Measurements from ENCODE around the gene RNF31. TPM values are rescaled to one million over a fixed set of nuclear protein-coding genes. Genes with fewer than 3 reads are reported as not detected.

RNF31 gene
- total RNA-seq, 5 donors from 2014 or later (not counting 1 experiment from before 2014, with no cell fraction given) = 67.7 to 131 (median 100) TPM

DNA sequence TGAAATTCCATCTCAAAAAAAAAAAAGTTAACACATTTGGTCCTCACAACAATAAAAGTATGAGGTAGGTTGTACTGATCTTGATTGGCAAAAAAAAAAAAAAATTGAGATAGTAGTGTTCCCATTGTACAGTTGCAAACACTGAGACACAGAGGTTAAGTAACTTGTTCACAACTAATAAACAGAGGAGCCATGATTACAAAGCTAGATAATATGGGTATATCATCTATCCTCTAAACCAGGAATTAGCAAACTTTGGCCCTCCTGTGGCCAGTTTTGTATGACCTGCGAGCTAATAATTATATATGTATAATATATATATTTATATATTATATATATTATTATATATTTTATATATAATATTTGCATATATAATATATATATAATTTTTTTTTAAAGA lies 13.6 kb upstream of the RNF31 start:
- H3K4me3 Mint-ChIP-seq = no peak overlapping the region
- no peaks in the 10 kb centered on the region for H3K27me3 Mint-ChIP-seq
- DNase-seq (no peak), ATAC-seq (replicated peaks in 1 of 4) (no peak)
- no CpG with 5 or more reads among the region's 1 CpG for WGBS (ENCODE audit: insufficient coverage)
- no peak overlapping the region for H3K27ac ChIP-seq (ENCODE audit: low read length)
- H3K36me3 ChIP-seq (ENCODE audit: control insufficient read depth in 2 of 2, extremely low read depth in 1 of 2, insufficient read depth in 1 of 2, low read length in 1 of 2) = peaks cover 6 to 17% of the 10 kb centered on the region in 2 donors
- CTCF ChIA-PET = interaction anchor here (0.7 to 1.5 kb wide), 4 partner anchors 13 to 92 kb away, joined by 3 to 9 read pairs (median 4); partner anchors contain the start of genes IRF9 (in 1 of the 2) and RNF31 (in 1 of the 2)
- H3K4me3 ChIP-seq (ENCODE audit: control insufficient read depth in 1 of 2, extremely low read depth in 1 of 2, low read length in 1 of 2) = no peak overlapping the region
- H3K4me1 ChIP-seq (ENCODE audit: control insufficient read depth in 1 of 2, extremely low read depth in 1 of 2, insufficient read depth in 2 of 2, low read length in 2 of 2) = peaks cover 17 to 48% of the 10 kb centered on the region in 2 experiments
- H3K4me1 Mint-ChIP-seq = peaks cover 44 to 53% (median 48%) of the 10 kb centered on the region in 3 donors
- POLR2A ChIA-PET = interaction anchor here (0.6 to 0.8 kb wide), 4 partner anchors 11 to 296 kb away, joined by 4 to 6 read pairs (median 5); partner anchors contain the start of genes DCAF11 (in 1 of the 2), KHNYN (in 1 of the 2) and NRL (in 1 of the 2)
- peaks cover 9% of the 10 kb centered on the region for H3K36me3 Mint-ChIP-seq
- no peaks in the 10 kb centered on the region for H3K9me3 ChIP-seq
- no peaks in the 10 kb centered on the region for H3K9me3 Mint-ChIP-seq
- peak overlapping the region in 1 of 2 donors; percentile 94 for H3K27ac Mint-ChIP-seq
- H3K27me3 ChIP-seq (replicated peaks in 1 of 2; ENCODE audit: control insufficient read depth in 2 of 2, extremely low read depth in 1 of 2, insufficient read depth in 2 of 2, low read length in 1 of 2) = no peaks in the 10 kb centered on the region

DNA sequence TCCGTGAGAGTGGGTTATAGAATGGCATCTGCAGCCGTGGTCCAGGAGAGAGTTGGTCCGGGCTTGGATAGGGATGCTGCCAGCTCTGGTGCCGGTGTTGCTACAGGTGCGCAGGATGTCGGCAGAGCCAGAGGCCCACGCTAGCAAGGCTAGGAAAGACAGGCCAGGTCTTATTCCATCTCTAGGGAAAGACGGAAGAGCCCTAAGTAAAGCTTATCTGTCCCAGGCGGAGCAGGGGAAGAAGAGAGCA lies 11.8 kb upstream of the RNF31 start:
- DNase-seq = peak in 1 of 35 experiments; percentile 10
- peak in 2 of 4 experiments; percentile 0 to 1 for ATAC-seq (replicated peaks in 1 of 4)
- H3K4me3 ChIP-seq (ENCODE audit: control insufficient read depth in 1 of 2, extremely low read depth in 1 of 2, low read length in 1 of 2) = peak overlapping the region; percentile 49 to 53
- no peaks in the 10 kb centered on the region for H3K27me3 ChIP-seq (replicated peaks in 1 of 2; ENCODE audit: control insufficient read depth in 2 of 2, extremely low read depth in 1 of 2, insufficient read depth in 2 of 2, low read length in 1 of 2)
- ChIA-PET CTCF (interaction anchor here in 1 of 2 donors (0.6 to 3.1 kb wide), 7 partner anchors 12 to 119 kb away, joined by 3 to 18 read pairs (median 6); partner anchors contain the start of genes DCAF11, IRF9, NRL and PSME2), POLR2A (interaction anchor here (0.6 to 1.9 kb wide), 6 partner anchors 12 to 106 kb away, joined by 3 to 7 read pairs (median 4); partner anchors contain the start of genes DCAF11 (in 1 of the 2), IRF9 (in 1 of the 2), NRL (in 1 of the 2) and RNF31 (in 1 of the 2))
- H3K36me3 Mint-ChIP-seq = peaks cover 17% of the 10 kb centered on the region
- H3K27ac ChIP-seq (ENCODE audit: low read length) = peak overlapping the region; percentile 46
- peak overlapping the region; percentile 91 to 95 for H3K27ac Mint-ChIP-seq
- WGBS (ENCODE audit: insufficient coverage) = 24% methylated on average over 9 of the region's 9 CpGs
- peaks cover 62 to 67% (median 64%) of the 10 kb centered on the region in 3 donors for H3K4me1 Mint-ChIP-seq
- no peaks in the 10 kb centered on the region for H3K27me3 Mint-ChIP-seq
- H3K4me1 ChIP-seq (ENCODE audit: control insufficient read depth in 1 of 2, extremely low read depth in 1 of 2, insufficient read depth in 2 of 2, low read length in 2 of 2) = peaks cover 22 to 63% of the 10 kb centered on the region in 2 experiments
- H3K36me3 ChIP-seq (ENCODE audit: control insufficient read depth in 2 of 2, extremely low read depth in 1 of 2, insufficient read depth in 1 of 2, low read length in 1 of 2) = peaks cover 13 to 24% of the 10 kb centered on the region in 2 donors
- peak overlapping the region; percentile 89 to 97 (median 91) for H3K4me3 Mint-ChIP-seq
- no peaks in the 10 kb centered on the region for H3K9me3 Mint-ChIP-seq
- H3K9me3 ChIP-seq = no peaks in the 10 kb centered on the region

DNA sequence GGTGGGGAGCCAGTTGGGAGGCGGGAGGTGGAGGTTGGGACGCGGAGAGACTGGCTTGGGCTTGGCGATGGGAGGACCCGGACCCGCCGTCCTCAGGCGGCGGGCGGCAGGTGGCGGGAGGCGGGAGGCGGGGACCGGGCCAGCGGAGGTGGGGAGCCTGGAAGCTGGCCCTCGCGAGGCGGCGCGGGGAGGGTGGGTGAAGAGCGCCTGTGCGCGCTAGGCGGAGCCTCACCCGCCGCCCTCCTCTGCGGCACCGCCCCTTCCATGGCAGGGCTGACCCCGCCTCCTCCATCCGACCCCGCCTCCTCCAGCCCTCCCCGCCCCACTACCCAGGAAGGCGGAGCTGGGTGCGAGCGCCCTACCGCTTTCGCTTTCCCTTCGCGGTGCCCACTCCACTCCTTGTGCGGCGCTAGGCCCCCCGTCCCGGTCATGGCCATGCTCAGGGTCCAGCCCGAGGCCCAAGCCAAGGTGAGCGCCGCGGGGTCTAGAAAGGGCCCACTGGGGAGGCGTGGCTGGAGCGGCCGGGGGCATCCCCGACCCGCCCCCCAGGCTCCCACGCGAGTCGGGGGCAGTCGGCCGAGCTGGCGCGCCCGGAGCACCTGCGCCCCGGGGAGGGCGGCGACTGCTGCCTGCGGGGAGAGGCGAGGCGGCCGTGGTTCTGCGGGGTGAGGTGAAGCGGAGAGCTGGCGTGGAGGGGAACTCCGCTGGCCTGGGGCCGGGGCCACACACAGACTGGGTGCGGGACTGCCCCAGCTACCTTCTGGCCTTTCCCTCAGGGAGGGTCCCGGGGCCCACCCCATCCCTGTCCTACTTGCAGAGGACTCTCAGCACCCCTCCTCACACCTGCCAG lies 11.2 kb upstream of the RNF31 start, which contains the start of gene PSME1:
Gene PSME1, plus strand, starts transcription at position 361 of the 850 bp plus-strand sequence. Its CDS starts 69 bp downstream, at position 430.
- H3K9me3 ChIP-seq = no peaks in the 10 kb centered on the region
- peaks cover 22 to 67% of the 10 kb centered on the region in 2 experiments for H3K4me1 ChIP-seq (ENCODE audit: control insufficient read depth in 1 of 2, extremely low read depth in 1 of 2, insufficient read depth in 2 of 2, low read length in 2 of 2)
- under 1% methylated on average over 73 of the region's 75 CpGs for WGBS (ENCODE audit: insufficient coverage)
- H3K36me3 Mint-ChIP-seq = peaks cover 17% of the 10 kb centered on the region
- H3K4me3 ChIP-seq (ENCODE audit: control insufficient read depth in 1 of 2, extremely low read depth in 1 of 2, low read length in 1 of 2) = peak within 1 kb of the TSS; percentile 78 to 84
- H3K4me1 Mint-ChIP-seq = peaks cover 64 to 68% (median 67%) of the 10 kb centered on the region in 3 donors
- H3K27ac ChIP-seq (ENCODE audit: low read length) = peak within 1 kb of the TSS; percentile 79
- H3K9me3 Mint-ChIP-seq = no peaks in the 10 kb centered on the region
- peak within 1 kb of the TSS; percentile 91 to 95 for H3K27ac Mint-ChIP-seq
- POLR2A ChIA-PET = interaction anchor here (0.6 to 1.9 kb wide), 12 partner anchors 9 to 307 kb away, joined by 3 to 9 read pairs (median 4); partner anchors contain the start of genes DCAF11 (in 1 of the 2), IRF9 (in 1 of the 2), NRL (in 1 of the 2) and RNF31 (in 1 of the 2)
- DNase-seq = peak; percentile 80 to 97 (median 92)
- H3K27me3 Mint-ChIP-seq = no peaks in the 10 kb centered on the region
- H3K27me3 ChIP-seq (replicated peaks in 1 of 2; ENCODE audit: control insufficient read depth in 2 of 2, extremely low read depth in 1 of 2, insufficient read depth in 2 of 2, low read length in 1 of 2) = no peaks in the 10 kb centered on the region
- CTCF ChIA-PET = interaction anchor here in 1 of 2 donors (0.6 to 3.1 kb wide), 7 partner anchors 11 to 118 kb away, joined by 3 to 18 read pairs (median 6); partner anchors contain the start of genes DCAF11, IRF9, NRL and PSME2
- peak; percentile 94 to 98 (median 95) for ATAC-seq (replicated peaks in 1 of 4)
- peaks cover 13 to 24% of the 10 kb centered on the region in 2 donors for H3K36me3 ChIP-seq (ENCODE audit: control insufficient read depth in 2 of 2, extremely low read depth in 1 of 2, insufficient read depth in 1 of 2, low read length in 1 of 2)
- peak within 1 kb of the TSS; percentile 89 to 97 (median 91) for H3K4me3 Mint-ChIP-seq

DNA sequence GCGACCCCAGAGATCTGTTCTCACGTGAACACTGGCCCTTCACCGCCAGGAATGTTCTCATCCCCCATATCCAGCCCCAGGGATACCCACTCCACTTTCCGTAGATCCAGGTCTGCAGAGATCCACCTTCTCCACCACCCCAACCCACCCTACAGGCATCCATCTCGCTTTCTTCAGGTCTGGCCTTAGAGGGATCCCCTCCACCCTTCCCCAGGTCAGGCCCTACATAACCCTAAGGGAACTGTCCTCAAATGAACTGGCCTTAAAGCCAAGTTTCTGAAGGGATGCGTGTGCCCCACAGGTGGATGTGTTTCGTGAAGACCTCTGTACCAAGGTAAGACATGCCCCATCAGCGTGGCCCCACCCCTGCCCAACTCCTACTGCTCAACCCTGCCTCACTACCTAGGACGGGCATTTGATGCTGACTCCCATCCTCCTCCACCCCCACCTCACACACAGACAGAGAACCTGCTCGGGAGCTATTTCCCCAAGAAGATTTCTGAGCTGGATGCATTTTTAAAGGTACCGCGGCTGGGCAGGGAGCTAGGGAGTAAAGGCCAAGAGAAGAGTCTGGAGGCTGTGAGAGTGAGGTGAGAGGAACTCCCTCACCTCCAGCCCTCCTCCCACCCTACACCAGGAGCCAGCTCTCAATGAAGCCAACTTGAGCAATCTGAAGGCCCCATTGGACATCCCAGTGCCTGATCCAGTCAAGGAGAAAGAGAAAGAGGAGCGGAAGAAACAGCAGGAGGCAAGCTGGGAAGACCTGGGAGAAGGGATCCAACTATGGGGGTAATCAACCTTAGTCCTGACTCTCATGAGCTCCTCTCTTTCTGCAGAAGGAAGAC lies 10.4 kb upstream of the RNF31 start:
- Histone ChIP-seq H3K4me1 (ENCODE audit: control insufficient read depth in 1 of 2, extremely low read depth in 1 of 2, insufficient read depth in 2 of 2, low read length in 2 of 2) (peaks cover 21 to 65% of the 10 kb centered on the region in 2 experiments), H3K27me3 (replicated peaks in 1 of 2; ENCODE audit: control insufficient read depth in 2 of 2, extremely low read depth in 1 of 2, insufficient read depth in 2 of 2, low read length in 1 of 2) (no peaks in the 10 kb centered on the region), H3K27ac (ENCODE audit: low read length) (peak overlapping the region; percentile 79), H3K9me3 (no peaks in the 10 kb centered on the region), H3K36me3 (ENCODE audit: control insufficient read depth in 2 of 2, extremely low read depth in 1 of 2, insufficient read depth in 1 of 2, low read length in 1 of 2) (peaks cover 13 to 24% of the 10 kb centered on the region in 2 donors), H3K4me3 (ENCODE audit: control insufficient read depth in 1 of 2, extremely low read depth in 1 of 2, low read length in 1 of 2) (peak overlapping the region; percentile 78 to 84)
- POLR2A ChIA-PET = interaction anchor here (0.9 to 1.9 kb wide), 5 partner anchors 10 to 77 kb away, joined by 3 to 7 read pairs (median 4); partner anchors contain the start of genes DCAF11 (in 1 of the 2), NRL (in 1 of the 2), RNF31 (in 1 of the 2) and TM9SF1 (in 1 of the 2)
- Mint-ChIP-seq H3K27me3 (no peaks in the 10 kb centered on the region), H3K4me3 (peak overlapping the region; percentile 83 to 97 (median 88)), H3K9me3 (no peaks in the 10 kb centered on the region), H3K4me1 (peaks cover 64 to 68% (median 67%) of the 10 kb centered on the region in 3 donors), H3K27ac (peak overlapping the region; percentile 90 to 94), H3K36me3 (peaks cover 17% of the 10 kb centered on the region)
- 6% methylated on average over 6 of the region's 13 CpGs for WGBS (ENCODE audit: insufficient coverage)
- ATAC-seq (replicated peaks in 1 of 4) (no peak), DNase-seq (peak in 1 of 35 experiments; percentile 15)
- CTCF ChIA-PET = interaction anchor here (0.7 to 3.1 kb wide), 5 partner anchors 10 to 24 kb away, joined by 3 to 18 read pairs (median 14); partner anchors contain the start of genes PSME2 (in 2 of the 2), RNF31 (in 2 of the 2), DCAF11 (in 1 of the 2) and IRF9 (in 1 of the 2)

DNA sequence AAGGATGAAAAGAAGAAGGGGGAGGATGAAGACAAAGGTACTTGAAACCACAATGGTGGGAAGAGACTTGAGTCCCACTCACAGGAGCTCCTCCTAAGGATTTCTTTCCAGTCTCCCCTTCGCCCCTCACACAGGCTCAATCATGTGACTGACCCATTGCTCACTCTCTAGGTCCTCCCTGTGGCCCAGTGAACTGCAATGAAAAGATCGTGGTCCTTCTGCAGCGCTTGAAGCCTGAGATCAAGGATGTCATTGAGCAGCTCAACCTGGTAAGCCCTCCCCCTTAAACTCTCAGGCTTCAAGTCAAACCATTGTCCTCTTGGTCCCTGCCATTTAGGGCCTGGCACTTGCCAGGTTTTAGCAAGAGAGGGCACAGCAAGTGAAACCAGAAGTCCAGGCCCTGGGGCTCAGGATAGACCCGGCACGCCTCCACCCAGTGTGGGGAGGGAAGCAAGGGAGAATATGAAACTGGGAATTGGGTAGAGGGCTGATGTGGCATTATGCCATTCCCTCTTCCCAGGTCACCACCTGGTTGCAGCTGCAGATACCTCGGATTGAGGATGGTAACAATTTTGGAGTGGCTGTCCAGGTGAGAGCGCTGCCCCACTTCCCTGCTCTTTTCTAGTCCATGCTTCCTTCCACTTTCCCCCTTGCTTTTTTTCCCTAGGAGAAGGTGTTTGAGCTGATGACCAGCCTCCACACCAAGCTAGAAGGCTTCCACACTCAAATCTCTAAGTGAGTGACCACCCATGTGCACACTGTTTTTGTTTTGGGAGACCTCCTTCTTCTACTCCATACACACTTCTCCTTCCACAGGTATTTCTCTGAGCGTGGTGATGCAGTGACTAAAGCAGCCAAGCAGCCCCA lies 9.5 kb upstream of the RNF31 start:
- CTCF ChIA-PET = interaction anchor here (0.7 to 3.1 kb wide), 5 partner anchors 9 to 23 kb away, joined by 3 to 15 read pairs (median 6); partner anchors contain the start of genes PSME2 (in 2 of the 2), RNF31 (in 2 of the 2), DCAF11 (in 1 of the 2) and IRF9 (in 1 of the 2)
- Mint-ChIP-seq H3K9me3 (no peaks in the 10 kb centered on the region), H3K4me3 (peak overlapping the region; percentile 83 to 97 (median 88)), H3K36me3 (peaks cover 17% of the 10 kb centered on the region), H3K27me3 (no peaks in the 10 kb centered on the region), H3K4me1 (peaks cover 60 to 67% (median 65%) of the 10 kb centered on the region in 3 donors), H3K27ac (peak overlapping the region; percentile 90 to 94)
- WGBS (ENCODE audit: insufficient coverage) = 85% methylated on average over 3 of the region's 8 CpGs
- POLR2A ChIA-PET = interaction anchor here (0.6 to 1.6 kb wide), 3 partner anchors 9 to 76 kb away, joined by 3 to 4 read pairs (median 4); partner anchors contain the start of gene RNF31 (in 1 of the 2)
- H3K4me3 ChIP-seq (ENCODE audit: control insufficient read depth in 1 of 2, extremely low read depth in 1 of 2, low read length in 1 of 2) = no peak overlapping the region
- peaks cover 13 to 26% of the 10 kb centered on the region in 2 donors for H3K36me3 ChIP-seq (ENCODE audit: control insufficient read depth in 2 of 2, extremely low read depth in 1 of 2, insufficient read depth in 1 of 2, low read length in 1 of 2)
- no peak for ATAC-seq (replicated peaks in 1 of 4)
- peaks cover 21 to 62% of the 10 kb centered on the region in 2 experiments for H3K4me1 ChIP-seq (ENCODE audit: control insufficient read depth in 1 of 2, extremely low read depth in 1 of 2, insufficient read depth in 2 of 2, low read length in 2 of 2)
- no peaks in the 10 kb centered on the region for H3K9me3 ChIP-seq
- no peaks in the 10 kb centered on the region for H3K27me3 ChIP-seq (replicated peaks in 1 of 2; ENCODE audit: control insufficient read depth in 2 of 2, extremely low read depth in 1 of 2, insufficient read depth in 2 of 2, low read length in 1 of 2)
- no peak overlapping the region for H3K27ac ChIP-seq (ENCODE audit: low read length)
- DNase-seq = no peak
